ENCODE data around the gene HERC2. TPM values are rescaled to one million over a fixed set of nuclear protein-coding genes. Genes with fewer than 3 reads are reported as not detected.

Gene HERC2
- total and polyA plus RNA-seq, 2 of the 8 experiments (the other 6 are each of a cell fraction or from before 2014, with no cell fraction given) = 83.0 to 88.7 TPM

- TF ChIP-seq HDAC2 (IDR thresholded peaks at IDR 0.05; ENCODE audit: borderline replicate concordance in 1 of 2, low read depth in 2 of 2, low read length in 2 of 2) (no peak), NRF1 (IDR thresholded peaks at IDR 0.05; ENCODE audit: low read depth, low read length) (no peak)
These were observed 224.2 kb downstream of the HERC2 start (continued) for GRCh38 chr15:28097656-28098359.
